Measurements from ENCODE around the gene MGMT.

Gene MGMT

GRCh38 chr10:129521161-129522025, 54.4 kb downstream of the MGMT start:
- no peak for DNase-seq (ENCODE audit: low spot score)

GRCh38 chr10:129522041-129522585, 55.1 kb downstream of the MGMT start:
- no peak for DNase-seq (ENCODE audit: low spot score)

GRCh38 chr10:129523031-129523722, 56.1 kb downstream of the MGMT start:
- DNase-seq (ENCODE audit: low spot score) = no peak

- no peak for DNase-seq (ENCODE audit: low spot score)
Observed at GRCh38 chr10:129523723-129524316, 56.8 kb downstream of the MGMT start.

- no peak for DNase-seq (ENCODE audit: low spot score)
Observed at GRCh38 chr10:129524936-129525335, 57.9 kb downstream of the MGMT start.

- DNase-seq (ENCODE audit: low spot score) = no peak
Observed at GRCh38 chr10:129525401-129525801, 58.4 kb downstream of the MGMT start.

- DNase-seq (ENCODE audit: low spot score) = no peak
Observed at GRCh38 chr10:129526943-129527342, 59.9 kb downstream of the MGMT start.

- no peak for DNase-seq (ENCODE audit: low spot score)
Observed at GRCh38 chr10:129528376-129528978, 61.4 kb downstream of the MGMT start.

- DNase-seq (ENCODE audit: low spot score) = no peak
Observed at GRCh38 chr10:129530581-129530980, 63.5 kb downstream of the MGMT start.

GRCh38 chr10:129531195-129531968, 64.3 kb downstream of the MGMT start:
- DNase-seq (ENCODE audit: low spot score) = no peak

- DNase-seq (ENCODE audit: low spot score) = no peak
Observed at GRCh38 chr10:129531969-129532660, 65.1 kb downstream of the MGMT start.

GRCh38 chr10:129532838-129533237, 65.8 kb downstream of the MGMT start:
- DNase-seq (ENCODE audit: low spot score) = no peak

GRCh38 chr10:129533281-129533680, 66.2 kb downstream of the MGMT start:
- DNase-seq (ENCODE audit: low spot score) = no peak

- DNase-seq (ENCODE audit: low spot score) = no peak
Observed at GRCh38 chr10:129534826-129535225, 67.8 kb downstream of the MGMT start.

- DNase-seq (ENCODE audit: low spot score) = no peak
Observed at GRCh38 chr10:129536336-129536735, 69.3 kb downstream of the MGMT start.

GRCh38 chr10:129537151-129537550, 70.1 kb downstream of the MGMT start:
- no peak for DNase-seq (ENCODE audit: low spot score)

GRCh38 chr10:129538236-129538635, 71.2 kb downstream of the MGMT start:
- no peak for DNase-seq (ENCODE audit: low spot score)

GRCh38 chr10:129541200-129541599, 74.2 kb downstream of the MGMT start:
- DNase-seq (ENCODE audit: low spot score) = no peak

- no peak for DNase-seq (ENCODE audit: low spot score)
Observed at GRCh38 chr10:129541748-129542487, 74.9 kb downstream of the MGMT start.

GRCh38 chr10:129542589-129542988, 75.5 kb downstream of the MGMT start:
- DNase-seq (ENCODE audit: low spot score) = no peak

Data from CD4-positive, alpha-beta T cell treated with Interleukin-6 at 100 ng/mL for 8 hours (primary cell).